ENCODE measurements around the gene ARHGEF28.

ARHGEF28 gene

DNA sequence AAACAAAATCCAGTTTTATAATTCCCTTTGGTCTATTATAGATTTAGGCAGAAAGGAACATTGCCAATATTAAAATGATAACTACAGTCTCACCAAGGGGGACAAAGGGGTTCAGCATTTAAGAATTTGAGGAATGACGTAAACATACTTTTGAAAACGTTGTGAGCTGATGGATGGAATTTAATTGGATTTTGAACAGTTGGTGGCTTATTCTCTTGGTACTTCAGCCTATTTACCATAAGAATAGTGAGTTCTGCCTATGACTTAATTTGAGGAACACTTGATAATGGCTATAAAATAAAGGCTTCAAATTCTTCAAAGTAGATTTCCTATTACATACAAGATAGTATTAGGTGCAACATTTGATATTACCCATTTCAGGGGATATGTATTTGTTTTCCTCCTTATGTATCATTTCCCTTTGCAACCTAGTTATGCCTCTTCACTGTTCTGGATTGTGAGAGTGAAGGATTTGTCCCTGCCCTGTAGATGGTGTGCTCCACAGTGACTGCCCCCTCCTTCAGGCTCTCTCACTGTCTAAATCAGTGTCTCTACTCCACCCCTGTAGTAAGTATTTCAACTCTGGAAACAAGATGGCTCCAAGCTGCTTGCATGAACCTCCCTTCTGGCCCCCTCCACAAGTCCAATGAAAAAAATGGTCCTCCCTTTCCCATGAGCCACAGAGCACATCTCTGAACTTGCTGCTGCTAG lies 225.6 kb downstream of the ARHGEF28 start:
- no peak for DNase-seq (ENCODE audit: low read depth in 2 of 2)

DNA sequence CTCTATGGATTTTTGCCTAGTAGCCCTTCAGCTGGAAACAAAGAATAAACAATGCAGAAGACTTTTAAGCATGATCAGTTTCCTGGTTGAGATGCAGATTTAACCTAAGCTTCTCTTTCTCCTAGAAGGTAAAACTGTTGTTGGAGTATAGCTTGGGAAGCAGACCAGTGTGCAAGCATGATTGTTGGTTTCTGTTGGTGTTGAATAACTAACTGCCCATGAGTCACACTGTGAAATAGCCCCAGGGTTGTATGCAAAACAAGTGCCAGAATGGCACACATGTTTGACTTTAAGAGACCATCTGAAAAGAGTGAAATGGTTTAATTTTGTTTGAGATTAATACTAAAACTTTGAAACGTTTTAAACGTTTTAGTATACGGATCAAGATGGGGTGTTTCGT lies 227.1 kb downstream of the ARHGEF28 start:
- DNase-seq (ENCODE audit: low read depth in 2 of 2) = no peak

DNA sequence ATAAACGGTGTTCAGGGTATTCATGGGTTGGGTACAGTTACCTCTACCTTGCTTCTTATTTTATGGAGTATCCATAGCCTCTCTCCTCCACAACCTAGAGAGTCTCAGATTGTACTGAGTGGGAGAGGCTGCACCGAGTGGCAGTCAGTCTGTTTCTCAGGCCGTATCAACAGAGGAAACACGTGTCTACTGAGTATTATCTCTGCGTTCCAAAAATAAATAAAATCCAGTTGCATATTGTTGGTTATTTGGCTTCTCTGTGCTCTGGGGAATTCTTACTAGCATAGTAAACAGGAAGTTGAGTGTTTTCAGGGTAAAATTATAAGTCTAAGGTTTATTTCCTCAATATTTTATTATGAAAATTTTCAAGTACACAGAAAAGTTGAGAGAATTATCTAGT lies 231.0 kb downstream of the ARHGEF28 start:
- no peak for DNase-seq (ENCODE audit: low read depth in 2 of 2)

DNA sequence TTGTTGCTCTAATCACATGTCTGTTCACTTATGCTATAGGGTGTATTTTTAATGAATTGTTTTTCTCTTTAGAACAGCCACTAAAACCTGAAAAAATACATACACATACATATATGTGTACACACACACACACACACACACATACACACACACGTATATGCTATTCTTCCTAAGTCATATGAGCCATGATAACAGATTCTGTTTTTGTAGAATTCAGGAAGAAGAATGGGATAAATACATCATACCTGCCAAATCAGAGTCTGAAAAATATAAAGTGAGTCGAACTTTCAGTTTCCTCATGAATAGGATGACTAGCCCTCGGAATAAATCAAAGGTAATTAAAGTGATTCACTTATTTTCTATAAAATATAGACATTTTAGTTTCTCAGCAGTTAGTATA lies 231.4 kb downstream of the ARHGEF28 start:
- no peak for DNase-seq (ENCODE audit: low read depth in 2 of 2)

DNA sequence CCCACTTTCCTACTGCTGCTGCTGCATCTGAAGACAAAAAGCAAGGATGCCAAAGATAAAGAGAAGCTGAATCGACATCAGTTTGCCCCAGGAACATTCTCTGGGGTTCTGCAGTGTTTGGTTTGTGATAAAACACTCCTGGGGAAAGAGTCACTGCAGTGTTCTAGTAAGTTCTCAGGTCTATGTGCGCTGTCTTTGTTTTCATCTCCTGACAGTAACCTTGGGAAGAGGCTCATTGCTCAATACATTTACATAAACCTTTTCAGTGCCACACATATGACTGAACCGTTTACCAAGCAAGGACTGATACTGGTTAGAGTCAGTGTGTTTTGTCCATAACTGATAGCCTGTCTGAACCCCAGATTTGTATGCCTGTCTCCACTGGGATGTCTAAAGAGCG lies 232.1 kb downstream of the ARHGEF28 start:
- no peak for DNase-seq (ENCODE audit: low read depth in 2 of 2)

DNA sequence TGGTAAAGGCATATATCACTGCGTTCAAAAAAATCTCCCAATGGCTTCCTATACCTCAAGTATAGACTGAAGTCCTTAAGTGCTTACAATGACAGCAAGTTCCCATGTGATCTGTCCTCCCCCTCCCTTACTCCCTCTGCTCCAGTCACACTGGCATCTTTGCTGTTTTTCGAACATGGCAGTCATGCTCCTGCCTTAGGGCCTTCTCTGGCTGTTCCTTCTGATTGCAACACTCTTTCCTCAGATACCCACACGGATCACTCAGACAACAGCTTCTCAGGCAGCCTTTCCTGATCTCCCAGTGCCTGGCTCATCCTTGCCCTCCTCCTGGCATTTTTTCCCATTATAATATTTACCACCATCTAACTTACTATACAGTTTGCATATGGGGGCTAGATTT lies 232.8 kb downstream of the ARHGEF28 start:
- DNase-seq (ENCODE audit: low read depth in 2 of 2) = no peak

DNA sequence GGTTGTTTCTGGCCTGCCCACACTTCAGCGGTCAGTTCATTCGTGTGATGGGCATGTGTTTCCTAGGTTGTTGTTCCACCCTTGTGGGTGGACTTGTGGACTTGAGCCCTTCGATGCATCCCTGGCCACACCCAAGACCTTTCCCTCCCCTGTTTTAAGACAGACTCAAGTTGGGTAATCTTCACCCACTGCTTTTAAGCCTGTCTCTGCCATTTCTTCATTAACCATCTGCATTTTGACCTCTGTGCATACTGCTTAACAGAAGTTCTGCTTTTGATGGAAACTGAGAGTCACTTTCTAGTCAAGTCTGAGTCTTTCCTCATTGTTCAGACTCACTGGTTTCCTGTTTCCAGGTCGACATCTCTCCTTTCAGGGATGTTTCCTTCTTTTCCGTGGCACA lies 233.7 kb downstream of the ARHGEF28 start:
- no peak for DNase-seq (ENCODE audit: low read depth in 2 of 2)

DNA sequence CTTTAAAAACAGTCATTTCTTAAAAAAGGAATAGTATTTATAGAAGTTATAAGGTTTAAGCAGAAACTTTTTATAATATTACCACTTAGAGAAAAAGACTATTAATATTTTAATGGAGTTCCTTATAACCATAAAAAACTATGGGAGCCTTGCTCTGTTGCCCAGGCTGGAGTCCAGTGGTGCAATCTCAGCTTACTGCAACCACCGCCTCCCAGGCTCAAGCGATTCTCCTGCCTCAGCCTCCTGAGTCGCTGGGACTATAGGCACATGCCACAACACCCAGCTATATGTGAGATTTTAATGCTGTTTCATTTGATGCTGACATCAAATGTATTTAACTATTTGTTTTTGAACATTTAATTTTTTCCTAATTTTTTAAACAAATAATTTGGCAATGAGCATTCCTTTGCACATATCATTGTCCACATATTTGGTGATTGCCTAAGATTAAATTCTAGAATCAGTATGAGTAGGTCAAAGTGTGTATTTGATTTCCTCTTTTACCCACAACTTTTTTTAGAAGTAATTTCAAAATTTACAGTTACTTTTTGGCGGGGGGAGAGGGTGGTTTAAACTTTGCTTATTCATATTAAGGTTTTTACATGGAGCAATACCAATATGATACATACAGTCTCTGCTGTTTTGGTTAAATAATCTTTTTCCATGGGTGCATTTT lies 235.5 kb downstream of the ARHGEF28 start:
- no peak for DNase-seq (ENCODE audit: low read depth in 2 of 2)

DNA sequence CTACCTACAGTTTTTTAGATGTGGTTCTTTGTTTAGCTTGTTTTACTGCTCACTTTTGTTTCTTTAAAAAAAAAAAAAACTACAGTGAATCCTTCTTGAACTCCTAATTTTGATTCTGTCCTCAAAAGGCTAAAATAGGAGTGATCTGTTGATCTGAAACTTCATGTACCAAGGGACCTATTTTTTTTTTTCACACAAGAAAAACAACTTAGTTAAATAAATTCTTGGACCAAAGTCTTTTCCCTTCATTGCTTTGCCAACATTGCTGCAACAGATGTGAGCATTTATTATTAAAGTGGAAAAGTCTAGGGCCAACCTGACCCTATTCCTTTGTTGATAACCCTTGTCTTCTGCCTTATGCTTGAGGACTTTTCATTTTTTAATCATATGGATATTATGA lies 236.8 kb downstream of the ARHGEF28 start:
- no peak for DNase-seq (ENCODE audit: low read depth in 2 of 2)

DNA sequence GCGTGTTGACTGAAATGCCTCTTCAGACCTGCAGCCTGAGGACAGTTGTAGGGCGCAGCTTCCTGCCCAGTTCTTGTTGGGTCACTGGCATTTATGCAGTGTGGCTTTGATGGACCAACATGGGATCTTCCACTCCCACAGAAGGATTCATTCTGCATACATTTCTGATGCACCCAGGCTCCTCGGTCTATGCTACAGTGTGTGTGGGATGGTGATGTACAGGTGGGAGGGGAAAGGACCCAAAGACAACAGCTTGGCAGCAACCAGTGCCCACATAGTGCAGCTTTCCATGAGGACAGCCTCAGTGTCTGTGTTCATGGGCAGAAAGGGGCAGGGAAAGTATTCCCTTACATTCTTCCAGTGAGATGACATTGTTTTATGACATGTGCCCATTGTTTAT lies 237.9 kb downstream of the ARHGEF28 start:
- no peak for DNase-seq (ENCODE audit: low read depth in 2 of 2)

DNA sequence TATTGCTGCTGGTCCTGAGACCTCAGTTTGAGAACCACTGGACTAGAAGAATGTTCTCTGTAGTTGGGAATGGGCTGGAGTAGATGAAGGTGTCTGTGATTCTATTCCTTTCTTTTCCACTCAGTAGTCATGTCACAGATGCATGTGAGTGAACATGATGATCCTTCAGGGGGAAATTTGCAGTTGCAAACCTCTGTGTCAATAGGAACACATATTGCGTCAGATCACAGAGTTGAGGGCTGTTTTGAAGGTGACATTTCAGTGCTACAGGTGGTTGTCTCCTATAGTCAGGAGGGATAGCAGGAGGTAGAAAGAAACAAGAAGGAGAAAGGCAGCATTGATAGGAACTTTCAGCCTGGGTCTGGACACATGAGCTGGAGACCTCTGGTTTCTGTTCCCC lies 239.3 kb downstream of the ARHGEF28 start:
- no peak for DNase-seq (ENCODE audit: low read depth in 2 of 2)

DNA sequence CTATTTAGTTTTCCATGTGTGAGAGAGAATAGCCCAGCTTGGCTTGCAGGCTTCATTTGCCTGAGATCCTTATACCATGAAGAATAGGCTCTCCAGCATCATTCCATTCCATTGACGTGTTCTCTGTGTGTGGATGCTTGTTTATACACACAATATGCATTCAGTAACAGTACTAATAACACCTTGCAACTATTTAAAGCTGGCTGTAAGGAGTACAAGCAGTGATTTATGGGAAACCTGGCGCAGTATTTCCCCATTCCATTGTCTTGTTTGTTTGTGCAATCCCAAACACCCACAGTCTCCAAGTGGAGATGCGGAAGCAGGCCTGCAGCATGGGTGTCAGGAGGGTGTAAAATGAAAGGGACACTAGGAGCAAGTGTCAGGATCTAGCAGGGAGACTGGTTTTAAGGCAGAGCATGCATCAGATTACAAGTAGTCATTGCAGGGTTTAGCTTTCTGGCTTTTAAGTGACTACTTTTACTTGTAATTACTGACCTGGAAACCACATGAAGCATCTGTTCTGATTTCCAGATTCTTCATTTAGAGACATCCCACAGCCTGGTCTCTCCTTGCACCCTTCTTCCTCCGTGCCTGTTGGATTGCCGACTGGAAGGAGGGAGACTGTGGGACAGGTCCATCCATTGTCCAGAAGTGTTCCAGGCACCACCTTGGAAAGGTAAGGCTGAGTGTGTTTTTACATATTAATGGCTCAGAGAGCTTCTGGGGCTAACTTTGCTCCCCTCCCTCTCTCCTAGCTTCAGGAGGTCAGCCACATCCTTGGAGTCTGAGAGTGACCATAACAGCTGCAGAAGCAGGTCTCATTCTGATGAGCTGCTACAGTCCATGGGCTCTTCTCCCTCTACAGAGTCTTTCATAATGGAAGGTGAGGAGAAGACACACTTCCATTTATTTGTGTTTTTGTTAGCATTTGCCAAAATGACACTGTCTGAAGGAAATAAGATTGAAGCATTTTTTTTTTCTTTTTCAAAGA lies 241.6 kb downstream of the ARHGEF28 start:
- no peak for DNase-seq (ENCODE audit: low read depth in 2 of 2)

DNA sequence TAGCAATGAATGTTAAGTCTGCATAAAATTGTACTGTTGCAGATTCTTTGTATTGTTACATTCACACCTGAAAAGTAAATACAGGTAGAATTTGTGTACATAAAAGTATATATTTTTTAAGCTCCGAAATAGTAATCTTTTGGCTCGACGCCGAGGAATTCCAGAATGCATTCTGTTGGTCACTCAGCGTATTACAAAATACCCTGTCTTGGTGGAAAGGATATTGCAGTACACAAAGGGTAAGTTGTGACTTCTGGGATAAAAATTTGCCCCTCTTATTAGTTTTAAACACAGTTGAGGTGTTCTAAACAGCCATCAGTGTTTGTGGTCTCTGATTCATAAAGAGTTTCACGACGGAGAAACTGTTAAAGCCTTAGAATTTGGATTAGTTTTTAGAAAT lies 257.6 kb downstream of the ARHGEF28 start:
- DNase-seq (ENCODE audit: low read depth in 2 of 2) = no peak

DNA sequence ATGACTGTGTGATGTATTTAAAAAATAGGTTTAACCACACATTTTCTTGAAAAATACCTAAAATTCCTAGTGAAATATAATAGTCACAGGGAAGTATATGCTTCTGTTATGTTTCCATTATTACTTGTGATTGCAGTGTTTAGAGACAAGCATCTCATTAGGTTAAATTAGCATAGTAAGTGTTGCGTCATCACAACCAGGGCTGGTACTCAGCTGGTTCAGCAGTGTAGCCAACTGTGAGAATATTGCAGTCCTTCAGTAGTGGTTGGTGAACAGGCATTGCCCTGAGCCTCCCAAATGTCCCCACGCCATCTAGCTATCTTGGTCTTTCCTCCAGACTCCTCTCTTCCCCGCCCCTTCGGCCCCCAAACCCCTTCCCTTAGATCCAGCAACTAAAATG lies 261.7 kb downstream of the ARHGEF28 start:
- no peak for DNase-seq (ENCODE audit: low read depth in 2 of 2)

DNA sequence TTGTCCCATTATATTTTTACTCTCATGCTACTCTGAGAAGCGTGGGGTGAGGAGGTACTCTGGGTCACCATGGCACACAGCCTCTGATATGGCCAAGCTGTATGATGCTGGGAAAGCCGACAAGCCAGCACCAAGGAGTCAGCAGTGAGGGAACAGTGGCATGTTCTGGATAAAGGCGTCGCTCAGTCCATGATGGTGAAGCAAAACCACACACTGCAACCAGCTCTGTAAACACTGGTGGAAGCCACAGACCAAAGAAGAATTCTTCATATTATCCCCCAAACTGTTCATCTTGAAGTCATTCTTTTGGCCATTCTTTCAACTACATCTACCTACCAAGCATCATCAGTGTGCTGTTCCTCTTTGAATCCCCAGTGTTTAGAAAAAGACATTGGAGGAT lies 264.6 kb downstream of the ARHGEF28 start:
- no peak for DNase-seq (ENCODE audit: low read depth in 2 of 2)

DNA sequence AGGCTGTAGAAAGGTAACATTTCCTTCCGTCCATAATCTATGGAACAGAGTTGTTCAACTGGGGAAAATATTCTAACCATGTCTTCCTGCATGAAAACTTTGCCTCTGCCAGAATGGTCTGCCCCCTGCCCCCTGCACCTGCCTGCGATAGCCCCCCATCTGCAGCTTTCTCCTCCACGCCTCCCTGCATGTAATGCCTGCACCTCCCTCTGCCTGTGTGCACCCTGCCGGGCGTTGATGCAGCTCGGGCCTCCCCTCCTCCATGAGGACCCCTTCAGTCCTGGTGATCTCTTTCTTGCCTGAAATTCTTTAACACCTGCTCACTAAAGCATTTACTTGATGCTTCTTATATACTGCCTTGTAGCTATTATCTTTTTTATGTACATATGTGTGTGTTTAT lies 266.2 kb downstream of the ARHGEF28 start:
- DNase-seq (ENCODE audit: low read depth in 2 of 2) = no peak

DNA sequence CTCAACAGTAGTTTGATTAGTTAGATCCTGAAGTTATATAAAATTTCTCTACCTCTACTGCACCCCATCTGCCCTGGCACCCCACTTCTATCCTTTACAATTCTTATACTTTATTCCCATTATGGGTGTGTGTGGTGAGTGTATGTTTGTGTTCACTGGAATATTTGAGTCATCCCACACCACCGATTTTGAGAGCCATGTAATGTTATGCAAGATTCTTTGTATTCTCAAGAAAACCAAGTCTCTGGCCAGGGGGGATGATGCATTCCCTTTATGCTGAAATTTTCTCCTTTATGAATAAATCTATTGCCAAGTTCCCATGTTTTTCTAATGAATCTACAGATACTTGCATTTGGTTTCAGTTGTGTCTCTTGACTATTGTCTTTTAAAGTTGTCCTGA lies 266.8 kb downstream of the ARHGEF28 start:
- no peak for DNase-seq (ENCODE audit: low read depth in 2 of 2)

DNA sequence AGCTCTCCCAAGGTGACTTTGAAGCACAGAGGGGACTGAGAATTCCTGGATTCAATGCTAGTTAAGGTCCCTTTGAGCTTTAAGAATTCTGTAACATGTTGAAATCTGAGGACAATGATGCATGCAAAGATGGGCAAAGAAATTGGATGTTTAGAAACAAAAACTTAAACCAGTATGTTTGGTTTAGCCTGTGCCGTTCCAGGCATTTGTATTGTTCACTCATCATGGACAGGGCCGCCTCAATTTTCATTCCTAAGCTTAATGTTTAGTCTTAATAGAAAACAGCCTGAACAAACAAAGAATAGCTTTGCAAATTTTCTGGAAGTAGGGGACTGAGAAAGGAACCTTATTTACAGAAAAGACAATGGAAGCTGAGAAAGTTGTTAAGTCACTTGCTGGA lies 267.8 kb downstream of the ARHGEF28 start:
- no peak for DNase-seq (ENCODE audit: low read depth in 2 of 2)

DNA sequence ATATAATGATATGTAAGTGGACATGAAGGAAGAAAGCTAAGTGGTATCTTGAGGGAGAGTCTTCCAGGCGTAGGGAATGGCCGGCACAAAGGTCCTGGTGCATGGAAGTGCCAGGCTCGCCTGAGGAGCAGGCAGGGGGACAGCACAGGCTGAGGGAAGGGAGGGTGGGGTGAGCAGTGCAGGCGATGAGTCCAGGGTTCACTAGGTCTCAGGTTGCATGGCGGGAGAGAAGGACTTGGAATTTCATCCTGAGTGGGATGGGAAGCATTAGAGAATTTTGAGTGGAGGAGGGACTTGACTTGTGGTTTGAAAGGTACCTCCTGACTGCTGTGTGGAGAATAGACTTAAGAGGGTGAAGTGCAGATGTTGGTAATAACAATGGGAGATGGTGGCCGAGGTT lies 268.9 kb downstream of the ARHGEF28 start:
- no peak for DNase-seq (ENCODE audit: low read depth in 2 of 2)

DNA sequence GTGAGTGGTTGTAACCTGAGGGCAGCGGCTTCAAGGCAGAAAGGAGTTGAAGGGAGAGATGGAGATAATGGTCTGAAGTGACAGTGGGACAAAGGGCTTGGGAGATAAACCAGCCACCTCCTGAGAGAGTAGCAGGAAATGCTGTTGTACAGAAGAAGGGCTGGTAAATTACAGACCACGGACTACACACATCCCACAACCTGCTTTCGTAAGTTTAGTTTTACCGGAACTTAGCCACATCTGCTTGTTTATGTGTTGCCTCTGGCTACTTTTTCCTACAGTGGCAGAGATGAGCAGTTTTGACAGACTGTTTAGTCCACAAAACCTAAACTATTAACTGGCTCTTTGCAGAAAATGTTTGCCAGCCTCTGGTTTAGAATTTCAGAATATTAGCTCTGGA lies 269.5 kb downstream of the ARHGEF28 start:
- DNase-seq (ENCODE audit: low read depth in 2 of 2) = no peak

DNA sequence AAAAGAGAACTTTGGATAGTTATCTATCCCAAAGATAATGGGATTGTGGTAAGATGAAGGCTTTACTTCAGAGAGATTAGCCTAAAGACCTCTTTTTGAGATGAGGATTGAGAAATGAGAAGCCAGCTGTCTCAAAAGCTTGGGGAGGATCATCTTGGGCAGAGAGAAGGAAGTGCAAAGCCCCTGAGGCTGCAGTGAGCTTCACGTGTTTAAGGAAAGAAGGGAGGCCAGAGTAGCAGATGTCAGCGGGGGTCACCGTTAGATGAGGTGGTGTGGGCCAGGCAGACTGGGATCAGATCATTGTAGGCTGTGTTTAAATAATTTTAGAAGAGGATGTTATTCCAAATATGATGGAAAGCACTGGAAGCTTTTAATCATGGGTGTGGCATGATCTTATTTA lies 270.1 kb downstream of the ARHGEF28 start:
- DNase-seq (ENCODE audit: low read depth in 2 of 2) = no peak

DNA sequence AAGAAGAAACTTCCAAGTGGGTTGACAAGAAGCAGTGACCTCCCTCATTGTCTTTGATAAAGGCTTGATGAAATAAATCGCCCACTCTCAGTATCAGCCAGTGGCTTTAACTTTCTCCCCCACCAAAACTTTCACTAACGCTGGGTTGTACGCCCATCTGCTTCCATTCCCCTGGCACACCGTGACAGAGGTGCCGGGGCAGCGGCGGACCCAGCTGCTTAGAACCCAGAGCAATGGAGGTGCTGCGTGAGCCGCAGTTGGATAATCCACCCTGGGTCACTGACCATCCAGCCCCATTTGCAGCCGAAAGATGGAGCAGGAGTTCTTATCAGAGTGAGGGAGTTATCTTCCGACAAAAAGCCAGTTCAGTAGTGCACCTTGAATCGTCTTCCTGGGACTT lies 270.7 kb downstream of the ARHGEF28 start:
- DNase-seq (ENCODE audit: low read depth in 2 of 2) = no peak

DNA sequence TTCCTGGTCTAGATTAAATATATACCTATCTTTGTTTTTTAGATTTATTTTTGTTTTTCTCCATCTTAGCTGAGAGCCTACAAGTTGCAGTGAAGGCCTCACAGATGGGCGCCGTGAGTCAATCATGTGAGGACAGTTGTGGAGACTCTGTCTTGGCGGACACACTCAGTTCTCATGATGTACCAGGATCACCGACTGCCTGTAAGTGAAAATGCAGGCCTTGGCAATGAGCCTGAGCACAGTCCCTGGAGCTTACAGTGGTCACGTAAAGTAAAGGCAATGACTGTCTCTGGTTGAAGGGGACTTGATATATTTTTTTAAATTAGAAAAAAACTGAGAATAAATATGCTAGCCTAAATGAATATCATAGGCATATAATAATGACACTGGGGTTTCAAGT lies 271.9 kb downstream of the ARHGEF28 start:
- no peak for DNase-seq (ENCODE audit: low read depth in 2 of 2)
